GM18907 (cell line): Measurements from ENCODE around the gene ZC3H18.

Experiments
- ATAC-seq: cut with Tn5 transposase; IDR thresholded peaks from one replicate; pipeline ENCODE4 v1.9.1; 2021; ENCODE audit warnings: mild to moderate bottlenecking, moderate library complexity; ENCODE audit not compliant: unreplicated experiment

ZC3H18 gene

DNA sequence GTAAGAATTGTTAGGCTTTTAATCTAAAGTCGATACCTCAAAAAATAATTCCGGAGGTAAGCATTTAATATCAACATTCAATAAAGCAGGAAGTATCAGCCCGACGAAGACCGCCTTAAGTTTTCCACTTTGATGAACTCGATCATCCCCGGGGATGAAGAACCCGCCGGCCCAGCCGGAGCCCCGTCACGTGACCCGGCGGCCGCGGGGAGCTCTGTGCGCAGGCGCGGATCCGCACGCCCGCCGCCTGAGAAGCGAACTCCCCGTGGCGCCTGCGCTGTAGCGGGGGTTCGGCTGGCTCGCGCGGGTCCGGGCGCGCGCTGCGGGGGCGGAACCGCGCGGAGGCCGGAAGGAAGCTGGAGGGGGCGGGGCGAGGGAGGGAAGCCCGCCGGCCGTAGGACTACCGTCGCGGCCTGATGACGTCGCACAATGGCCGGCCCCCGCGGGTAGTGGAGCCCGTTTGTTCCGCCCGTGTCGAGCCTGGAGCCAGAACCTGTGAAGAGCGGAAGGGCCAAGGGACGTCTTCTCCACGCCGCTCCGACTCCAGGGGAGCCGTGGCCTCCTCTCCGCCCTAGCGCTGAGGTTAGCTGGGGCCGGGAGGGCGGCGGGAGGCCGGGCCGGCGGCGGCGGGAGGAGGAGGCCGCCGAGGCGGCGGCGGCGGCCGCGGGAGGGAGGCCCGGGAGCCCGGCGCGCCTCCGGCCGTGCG lies at the start of gene ZC3H18:
Gene ZC3H18, plus strand, starts transcription at position 419 of the 706 bp plus-strand sequence. CDS start 6,721 bp downstream, outside the sequence.
- peak; percentile 75 for ATAC-seq

DNA sequence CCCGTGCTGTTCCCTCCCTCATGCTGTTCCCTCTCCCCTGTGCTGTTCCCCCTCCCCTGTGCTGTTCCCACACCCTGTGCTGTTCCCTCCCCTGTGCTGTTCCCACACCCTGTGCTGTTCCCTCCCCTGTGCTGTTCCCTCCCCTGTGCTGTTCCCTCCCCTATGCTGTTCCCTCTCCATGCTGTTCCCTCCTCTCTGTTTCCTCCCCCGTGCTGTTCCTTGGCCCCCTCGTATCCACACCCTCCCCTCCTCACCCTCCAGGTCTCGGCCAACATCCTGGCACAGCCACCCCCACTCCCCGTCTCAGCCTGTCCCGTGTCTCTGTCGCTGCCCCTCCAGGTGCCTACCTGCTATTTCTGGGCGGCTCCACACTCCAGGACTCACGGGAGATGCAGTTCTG lies 48.5 kb upstream of the ZC3H18 start:
- no peak for ATAC-seq

DNA sequence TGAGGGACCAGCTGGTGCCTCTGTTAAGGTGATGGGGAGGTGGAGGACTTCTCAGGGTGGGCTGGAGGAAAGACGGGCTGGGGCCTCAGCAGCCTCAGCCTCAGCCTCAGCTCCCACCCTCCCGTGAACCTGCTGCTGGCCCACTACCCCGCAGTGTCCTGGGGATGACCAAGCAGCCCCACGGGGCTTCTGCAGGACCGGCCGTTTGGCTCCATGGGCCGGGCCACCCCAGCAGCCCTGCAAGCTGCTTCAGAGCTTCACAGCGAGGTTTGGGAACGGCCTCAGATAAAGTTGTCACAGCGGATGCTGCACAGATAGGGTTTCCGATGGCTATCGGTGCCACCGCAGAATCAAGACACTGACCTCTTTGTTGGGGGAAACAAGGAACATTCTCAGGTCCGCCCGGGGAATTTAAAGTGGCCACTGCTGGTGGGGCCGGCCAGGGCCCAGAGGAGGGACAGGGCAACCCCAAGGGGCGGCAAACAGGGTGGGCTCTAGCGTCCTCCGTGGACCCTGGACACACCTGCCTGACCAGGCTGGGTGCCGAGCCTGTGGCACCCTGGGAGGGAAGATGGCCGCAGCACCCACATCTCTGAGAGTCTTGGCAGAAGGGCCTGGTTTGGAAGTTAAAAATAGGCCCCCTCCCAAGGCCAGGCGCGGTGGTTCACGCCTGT lies 47.8 kb upstream of the ZC3H18 start:
- ATAC-seq, result no peak

DNA sequence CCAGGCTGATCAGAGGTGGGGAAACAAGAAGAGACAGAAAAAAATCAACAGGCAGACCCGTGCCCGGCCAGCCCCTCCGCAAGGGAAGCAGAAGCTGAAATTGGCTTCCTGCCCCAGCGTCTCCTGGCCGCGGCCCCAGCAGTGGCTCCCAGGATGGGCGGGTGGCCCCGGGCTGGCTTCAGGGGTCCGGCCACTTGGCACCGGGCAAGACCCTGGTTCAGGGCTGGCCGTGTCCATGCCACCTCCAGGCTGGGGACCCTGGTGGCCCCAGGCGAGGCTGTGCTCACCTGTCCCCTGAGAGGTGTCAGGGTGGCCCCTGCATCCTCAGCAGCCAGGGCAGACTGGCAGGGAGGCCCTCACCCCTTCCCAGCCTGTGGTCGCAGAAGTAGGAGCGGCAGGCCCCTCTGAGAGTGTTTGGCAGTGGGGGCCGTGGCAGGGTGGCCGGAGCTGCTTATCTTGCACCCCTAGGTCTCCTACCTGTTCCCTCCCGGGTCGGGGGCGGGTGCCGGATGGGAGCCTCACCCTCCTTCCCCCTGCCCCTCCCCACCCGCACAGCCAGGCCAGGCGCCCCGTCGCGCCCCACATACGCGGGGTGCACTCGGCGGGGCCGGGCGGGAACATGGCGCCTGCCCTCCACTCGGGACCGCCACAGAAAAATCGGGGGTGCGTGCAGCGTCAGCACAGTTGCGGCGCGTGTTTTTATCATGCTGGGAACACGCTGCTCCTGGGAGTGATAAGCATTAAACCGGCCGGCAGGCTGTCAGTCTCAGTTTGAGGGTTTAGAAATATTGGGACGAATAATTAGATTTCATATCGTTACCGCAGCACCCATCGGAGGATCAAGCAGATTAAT lies 46.7 kb upstream of the ZC3H18 start:
- ATAC-seq, result no peak

DNA sequence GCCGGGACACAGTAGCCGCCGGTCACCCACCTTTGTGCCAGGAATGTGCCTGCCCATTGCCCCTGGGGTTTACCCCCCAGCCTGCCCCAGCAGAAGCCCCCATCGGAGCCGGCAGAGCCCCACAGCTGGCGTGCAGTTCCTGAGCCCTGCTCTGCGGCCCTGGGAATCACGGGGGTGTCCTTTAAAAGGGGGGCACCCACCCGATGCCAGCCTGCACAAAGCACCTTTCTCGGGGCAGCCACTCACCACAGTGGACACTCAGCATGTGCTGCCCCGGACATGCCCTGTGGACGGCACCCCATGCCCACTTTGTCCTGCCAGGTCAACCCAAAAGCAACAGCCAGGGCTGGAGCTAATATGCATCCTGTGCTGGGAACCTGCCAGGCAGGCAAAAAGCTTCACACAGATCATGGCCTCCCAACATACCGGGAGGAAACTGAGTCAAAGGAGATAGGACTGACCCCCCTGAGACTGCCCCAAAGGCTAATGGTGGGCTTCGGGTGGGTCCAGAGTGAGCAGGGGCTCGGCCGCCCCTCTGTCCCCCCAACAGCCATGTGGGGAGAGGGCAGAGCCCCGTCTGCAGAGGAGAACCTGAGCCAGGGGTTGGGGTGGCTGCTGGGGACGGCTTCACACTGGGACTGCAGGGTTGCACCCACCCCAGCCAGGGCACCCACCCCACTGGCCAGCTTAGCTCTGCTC lies 45.8 kb upstream of the ZC3H18 start:
- ATAC-seq, result no peak

DNA sequence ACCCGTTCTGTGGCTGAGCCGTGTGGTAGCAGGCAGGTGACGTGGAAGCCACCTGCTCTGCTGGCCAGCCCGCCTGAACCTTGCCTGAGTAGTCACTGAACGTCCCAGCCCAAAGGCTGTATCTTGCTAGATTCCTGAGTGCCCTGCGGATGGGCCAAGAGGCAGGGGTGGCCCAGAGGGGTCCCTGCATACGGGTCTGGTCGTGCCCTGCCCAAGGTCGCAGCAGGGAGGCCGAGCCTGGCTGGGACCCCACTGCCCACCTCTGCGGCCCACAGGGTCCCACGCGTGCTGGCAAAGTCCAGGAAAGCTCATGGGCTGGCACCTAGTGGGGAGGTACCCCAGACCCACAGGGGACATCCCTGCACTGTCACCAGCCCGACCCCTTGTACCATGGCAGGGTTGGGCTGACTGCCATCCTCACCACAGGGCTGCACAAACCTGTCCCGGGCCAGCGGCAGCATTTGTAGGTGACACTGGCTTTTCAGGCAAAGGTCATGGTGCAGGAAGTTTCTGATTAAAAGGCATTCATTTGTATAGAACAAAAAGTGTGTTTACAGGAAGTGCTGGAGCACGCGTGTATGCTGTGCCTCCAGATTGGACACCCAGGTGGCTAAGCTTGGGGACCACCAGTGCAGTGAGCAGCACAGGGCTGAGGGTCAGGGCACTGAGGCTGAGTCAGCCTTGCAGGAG lies 45.1 kb upstream of the ZC3H18 start:
- no peak for ATAC-seq

DNA sequence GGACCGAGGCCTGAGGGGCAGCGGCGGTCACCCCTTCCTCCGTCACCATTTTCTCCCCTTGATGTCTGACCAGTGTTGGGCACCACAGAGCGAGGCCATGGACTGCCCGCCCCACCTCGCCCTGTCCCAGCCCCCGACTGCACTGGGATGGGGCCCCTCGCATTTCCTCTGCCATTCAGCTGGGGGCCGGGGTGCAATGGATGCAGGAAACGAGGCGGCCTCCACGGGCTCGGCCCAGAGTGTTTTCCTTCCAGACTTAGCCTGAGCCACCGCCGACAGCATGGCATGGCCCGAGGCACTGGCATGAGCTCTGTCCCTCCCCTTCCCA lies 44.6 kb upstream of the ZC3H18 start:
- ATAC-seq, result no peak

DNA sequence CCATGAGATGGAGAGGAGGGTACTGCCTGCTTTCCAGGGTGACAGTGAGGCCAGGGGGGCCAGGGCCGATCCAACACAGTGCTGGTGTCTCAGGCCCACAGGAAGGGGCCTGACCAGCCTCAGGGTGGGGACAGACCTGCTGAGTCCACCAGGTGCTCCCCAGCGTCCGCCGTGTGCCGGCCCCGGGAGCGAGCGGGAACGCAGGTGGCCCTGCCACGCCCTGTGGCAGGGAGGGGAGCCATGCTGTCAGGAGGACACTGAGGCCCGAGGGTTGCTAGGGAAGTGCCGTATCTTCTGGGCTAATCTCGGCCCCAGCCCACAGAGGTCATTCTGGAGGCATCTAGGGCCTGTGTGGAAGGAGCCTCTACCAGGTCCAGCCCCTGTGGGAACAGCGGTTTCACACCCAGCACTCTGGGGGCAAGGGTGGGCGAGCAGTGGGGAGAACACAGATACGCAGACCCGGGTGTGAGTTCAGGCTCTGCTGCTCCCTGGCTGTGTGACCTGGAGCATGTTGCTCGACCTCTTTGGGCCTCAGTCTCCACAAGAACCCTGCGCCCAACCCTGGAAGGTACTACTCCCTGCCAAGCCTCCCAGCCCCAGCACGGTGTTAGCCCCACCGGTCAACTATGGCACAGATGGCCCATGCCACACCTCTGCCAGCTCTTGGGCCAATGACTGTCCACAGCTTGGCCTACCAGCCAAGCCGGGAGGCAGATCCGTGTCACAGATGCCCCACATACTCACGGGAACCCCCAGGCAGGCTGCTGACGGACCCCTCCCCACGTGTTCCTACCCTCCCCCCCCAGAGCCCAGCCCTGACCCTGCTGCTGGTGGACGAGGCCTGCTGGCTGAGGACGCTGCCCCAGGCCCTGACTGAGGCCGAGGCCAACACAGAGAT lies 43.9 kb upstream of the ZC3H18 start:
- ATAC-seq, result no peak

DNA sequence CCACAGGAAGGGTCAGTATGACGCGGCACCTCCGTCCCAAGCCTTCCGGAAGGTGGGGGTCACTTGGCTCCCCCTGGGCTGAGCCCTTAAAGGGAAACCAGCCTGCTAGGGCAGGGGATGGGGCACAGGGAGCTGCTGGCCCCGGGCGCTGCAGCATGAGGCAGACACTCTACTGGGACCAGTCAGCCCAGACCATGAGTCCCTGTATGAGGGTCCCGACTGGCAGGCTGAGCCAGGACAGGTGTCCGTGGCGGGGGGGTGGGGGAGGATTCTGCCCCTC lies 43.4 kb upstream of the ZC3H18 start:
- ATAC-seq, result no peak

DNA sequence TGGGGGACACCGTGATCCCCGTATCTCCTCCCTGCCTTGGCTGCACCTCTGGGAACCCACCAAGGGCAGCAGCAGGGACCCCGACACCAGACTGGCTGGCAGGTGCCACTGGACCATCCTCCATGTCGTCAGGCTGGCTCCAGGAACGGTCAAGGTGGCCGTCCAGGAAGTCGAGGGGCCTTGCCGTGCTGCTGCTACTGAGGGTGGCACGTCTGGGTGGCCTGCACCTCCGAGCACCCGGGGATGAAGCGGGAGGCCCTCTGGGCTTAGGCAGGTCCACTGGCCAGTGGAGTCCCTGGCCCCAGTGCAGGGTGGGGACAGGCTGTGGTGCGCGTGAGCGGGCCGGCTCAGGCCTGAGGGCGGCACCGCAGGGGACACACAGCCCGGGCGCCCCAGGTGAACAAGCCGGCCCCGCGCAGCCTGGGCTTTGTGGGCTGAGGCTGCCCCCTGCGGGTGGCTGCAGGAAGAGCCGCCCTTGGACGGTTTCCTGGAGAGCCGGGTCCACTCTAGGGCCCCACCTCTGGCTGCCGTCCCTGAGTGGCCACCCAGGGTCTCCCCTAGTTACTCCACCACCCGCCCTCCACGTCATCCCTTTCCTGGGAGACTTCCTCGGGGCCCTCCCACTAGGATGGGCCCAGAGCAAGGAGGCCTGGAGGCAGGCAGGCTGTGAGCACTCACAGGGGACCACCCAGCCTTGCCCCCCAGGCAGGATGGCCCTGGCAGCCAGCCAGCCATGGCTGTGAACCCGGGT lies 42.8 kb upstream of the ZC3H18 start:
- ATAC-seq, result no peak

DNA sequence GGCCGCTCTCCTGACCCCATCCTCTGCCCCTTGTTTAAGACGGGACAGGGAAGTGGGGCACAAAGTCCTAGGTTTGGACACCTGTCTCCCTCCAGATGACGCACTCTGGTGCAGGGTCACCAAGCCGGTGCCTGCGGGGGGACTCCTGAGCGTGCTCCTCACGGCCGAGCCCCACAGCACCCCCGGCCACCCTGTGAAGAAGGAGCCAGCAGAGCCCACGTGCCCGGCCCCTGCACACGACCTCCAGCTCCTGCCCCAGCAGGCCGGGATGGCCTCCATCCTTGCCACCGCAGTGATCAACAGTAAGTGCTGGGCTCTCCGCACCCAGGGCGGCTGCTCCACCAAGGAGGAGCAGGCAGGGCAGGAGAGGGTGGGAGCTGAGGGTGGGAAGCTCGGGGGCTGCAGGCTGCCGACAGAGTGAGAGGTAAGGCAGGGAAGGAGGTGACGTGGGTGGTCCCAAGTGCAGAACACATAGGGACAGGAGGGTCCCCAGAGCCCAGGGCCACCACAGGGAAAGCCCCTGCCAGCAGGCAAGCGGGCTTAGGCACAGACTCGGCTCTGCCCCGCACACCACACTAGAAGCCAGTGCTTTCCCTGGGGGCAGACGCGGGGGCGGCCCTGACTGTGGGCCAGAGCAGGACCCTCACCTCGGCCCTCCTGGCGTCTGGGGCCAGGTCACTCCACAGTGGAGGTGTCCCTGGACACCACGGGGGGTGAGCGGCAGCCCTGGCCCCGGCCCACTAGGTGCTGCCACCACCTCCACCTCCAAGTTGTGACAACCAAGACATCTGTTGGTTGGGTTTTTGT lies 42.1 kb upstream of the ZC3H18 start:
- no peak for ATAC-seq

DNA sequence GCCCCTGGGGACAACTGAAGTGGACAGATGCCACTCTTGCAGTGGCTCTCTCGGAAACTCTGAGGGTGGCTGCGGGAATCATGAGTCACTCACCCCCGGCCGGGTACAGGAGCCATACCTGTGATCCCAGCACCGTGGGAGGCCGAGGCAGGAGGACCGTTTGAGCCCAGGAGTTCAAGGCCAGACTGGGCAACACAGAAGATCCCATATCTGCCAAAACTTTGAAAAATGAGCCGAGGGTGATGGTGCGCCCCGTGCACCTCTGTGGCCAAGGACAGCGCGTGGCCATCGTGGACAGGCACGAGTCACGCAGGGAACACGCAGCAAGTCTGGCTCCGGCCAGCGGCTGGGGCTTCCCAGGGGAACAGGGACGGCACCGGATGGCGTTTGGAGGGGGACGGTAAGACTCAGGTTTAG lies 41.3 kb upstream of the ZC3H18 start:
- no peak for ATAC-seq

DNA sequence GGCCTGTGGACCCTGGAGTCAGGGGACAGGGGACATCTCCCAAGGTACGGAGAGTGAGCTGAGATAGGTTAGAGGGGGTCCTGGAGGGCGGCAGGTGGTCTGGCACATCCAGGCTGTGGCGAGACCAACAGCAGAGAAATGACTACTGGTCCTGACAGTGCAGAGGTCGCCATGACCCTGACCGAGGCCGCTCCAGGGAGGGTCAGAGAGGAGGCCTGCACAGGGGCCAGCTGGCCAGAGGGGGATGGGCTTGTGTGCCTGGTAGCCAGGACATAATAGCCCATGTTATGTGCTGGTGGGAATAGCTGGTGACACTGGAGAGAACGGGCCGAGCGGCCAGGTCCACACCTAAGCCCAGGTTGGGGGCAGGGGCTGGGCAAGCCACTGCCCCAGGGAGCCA lies 40.6 kb upstream of the ZC3H18 start:
- no peak for ATAC-seq

DNA sequence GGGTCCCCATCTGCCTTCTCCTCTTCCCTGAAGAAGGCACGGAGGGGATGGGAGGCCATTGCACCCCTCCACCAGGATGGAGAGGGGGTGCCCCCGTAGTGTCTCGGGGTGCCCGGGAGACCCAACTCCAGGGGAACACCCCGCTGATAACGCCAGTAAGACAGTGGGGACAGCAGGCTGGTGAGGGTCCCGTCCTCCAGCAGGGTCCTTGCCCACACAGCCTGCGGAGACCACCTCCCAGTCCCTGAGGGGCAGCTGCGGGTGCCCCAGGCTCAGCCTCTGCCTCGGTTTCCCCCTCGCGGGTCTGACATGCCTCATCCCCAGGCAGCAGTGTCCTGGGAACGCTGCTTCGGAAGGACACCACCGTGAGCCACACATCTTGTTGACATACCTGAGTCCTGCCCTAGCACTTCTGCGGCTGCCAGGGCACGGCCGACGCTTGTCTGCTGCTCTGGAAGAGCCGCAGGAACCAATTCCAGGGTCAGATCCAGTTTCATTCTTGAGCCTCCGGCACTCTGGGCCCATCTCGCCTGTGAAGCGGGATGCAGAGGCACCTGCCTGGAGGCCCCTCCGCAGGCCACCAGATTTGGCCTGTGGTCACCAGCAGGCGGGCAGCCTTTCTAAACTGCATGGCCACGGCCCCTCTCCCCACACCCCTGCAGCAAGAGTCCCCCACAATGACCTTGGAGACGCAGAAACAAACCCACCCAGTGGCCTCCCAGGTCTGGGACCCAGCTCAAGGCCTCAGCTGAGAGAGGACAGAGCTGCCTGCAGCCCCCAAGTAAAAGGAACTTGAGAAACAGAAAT lies 39.9 kb upstream of the ZC3H18 start:
- no peak for ATAC-seq

DNA sequence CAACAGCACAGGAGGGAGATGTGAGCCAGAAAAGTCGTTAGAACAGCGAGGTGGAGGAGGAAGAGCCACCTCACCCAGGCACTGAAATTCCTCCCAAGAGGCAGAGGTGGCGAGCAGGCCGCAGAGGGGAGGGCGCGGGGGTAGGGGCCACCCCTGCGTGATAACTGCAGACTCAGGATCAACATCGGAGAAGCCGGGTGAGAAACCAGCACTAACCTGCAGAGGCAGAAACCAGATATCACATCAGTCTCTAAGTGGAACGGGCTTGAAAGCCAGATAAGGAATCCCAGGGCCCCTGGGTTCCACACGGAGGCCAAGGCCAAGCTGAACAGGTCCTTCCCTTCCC lies 39.4 kb upstream of the ZC3H18 start:
- no peak for ATAC-seq

DNA sequence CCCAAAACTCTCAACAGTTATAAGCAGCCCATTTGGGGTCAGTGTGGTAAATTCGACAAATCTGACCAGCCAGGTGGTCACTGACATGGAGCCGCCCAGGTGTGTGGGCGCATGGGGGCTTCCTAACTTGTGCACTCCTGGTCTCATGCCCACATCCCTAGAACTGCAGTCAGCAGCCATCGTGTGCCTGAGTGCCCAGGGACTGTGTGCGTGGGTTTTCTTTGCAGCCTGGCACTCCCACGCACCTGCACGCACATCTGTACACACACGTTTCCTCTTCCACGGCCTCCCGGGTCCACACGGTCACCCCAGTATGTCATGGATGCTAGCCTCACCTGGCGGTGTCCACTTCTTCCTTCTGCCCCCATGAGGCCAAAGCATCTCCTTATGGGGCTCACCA lies 38.9 kb upstream of the ZC3H18 start:
- ATAC-seq, result no peak

DNA sequence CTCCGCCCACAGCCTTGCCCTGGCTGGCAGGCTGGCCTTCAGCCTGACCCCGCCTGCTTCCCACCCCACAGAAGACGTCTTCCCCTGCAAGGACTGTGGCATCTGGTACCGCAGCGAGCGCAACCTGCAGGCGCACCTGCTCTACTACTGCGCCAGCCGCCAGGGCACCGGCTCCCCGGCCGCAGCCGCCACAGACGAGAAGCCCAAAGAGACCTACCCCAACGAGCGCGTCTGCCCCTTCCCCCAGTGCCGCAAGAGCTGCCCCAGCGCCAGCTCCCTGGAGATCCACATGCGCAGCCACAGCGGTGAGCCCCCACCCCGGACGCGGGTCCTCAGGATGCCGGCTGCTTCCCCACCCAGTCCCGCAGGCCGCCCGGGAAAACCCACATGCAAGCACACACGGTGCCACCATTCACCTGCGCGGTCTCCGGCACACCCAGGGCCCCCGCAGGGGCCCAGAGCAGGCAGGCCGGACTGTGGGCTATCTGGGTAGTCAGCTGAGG lies 38.2 kb upstream of the ZC3H18 start:
- no peak for ATAC-seq
